HuH-7 (cell line): ENCODE data around the gene ACVR1B.

Source experiments
- DNase-seq: peaks from one replicate; pipeline ENCODE4 v3.0.0; 2011; ENCODE audit warnings: low spot score

ACVR1B gene

GRCh38 chr12:52022841-52023181 is 71.3 kb downstream of the ACVR1B start:
- DNase-seq, result peak; percentile 88

DNA sequence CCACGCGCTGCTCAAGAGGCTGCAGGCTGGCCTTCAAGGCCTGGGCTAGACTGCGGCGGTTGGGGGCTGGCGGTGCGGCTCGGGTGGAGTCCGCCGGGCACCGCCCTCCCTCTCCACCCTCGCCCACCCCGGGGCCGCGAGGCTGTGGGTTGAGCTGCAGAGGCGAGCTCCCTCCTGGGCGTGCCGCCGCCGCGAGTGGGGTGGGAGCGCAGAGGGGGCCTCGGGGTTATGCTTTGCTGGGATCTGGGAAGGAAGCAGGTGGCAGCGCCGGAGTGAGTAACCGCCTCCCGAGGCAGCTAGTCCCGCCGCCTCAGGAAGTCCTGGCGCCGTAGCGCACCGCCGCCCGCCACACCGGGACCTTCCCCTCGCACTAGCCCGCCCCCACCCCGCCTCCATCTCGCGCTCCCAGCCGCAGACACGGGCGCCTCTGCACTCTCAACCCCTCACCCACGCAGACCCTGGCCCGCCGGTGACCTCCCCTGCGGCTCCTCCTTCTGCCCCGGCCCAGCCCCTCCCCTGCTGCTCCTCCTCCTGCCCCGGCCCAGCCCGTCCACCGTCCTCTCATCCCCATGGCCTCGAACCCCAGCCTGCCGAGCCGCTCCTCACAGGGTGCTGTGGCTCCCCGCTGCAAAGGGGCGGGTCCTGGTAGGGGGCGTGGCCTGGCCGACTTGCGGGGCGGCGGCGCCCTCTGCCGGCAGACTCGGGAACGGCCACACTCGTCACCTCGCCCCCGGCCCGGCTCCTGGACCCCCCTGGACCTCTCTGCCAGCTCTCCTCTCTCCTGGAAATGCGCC is 71.9 kb downstream of the ACVR1B start:
- peak; percentile 96 for DNase-seq

DNA sequence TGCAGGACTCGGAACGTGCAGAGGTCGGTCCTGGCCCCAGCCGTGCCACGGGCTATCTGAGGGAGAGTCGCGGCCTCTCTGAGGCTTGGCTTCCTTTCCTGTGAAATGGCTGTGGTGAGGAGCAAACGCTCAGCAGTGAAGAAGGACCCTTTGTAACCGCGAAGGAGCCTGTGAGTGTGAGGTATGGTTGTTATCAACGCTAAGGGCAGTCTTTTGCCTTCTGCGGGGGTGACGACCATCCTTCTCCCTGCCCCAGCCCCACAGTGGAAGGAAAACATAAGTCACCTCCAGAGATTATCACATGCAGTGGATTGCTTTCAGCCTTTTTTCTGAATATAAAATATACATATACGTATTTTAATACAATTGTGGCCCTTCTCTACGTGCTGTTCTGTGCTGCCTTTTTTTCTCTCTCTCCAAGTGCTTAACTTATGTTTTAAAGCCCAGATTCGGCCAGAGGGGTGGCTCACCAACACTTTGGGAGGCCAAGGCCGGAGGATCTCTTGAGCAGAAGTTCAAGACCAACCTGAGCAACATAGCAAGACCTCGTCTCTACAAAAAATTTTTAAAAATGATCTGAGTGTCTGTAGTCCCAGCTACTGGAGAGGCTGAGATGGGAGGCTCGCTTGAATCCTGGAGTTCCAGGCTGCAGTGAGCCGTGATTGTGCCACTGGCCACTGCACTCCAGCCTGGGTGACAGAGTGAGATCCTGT is 72.6 kb downstream of the ACVR1B start:
- DNase-seq, result no peak

- no peak for DNase-seq
Measured at GRCh38 chr12:52024845-52025230, 73.3 kb downstream of the ACVR1B start.

GRCh38 chr12:52026263-52026662 is 74.8 kb downstream of the ACVR1B start:
- DNase-seq, result no peak

GRCh38 chr12:52027085-52027843 is 75.8 kb downstream of the ACVR1B start:
- DNase-seq, result no peak

GRCh38 chr12:52029685-52030084 is 78.2 kb downstream of the ACVR1B start:
- no peak for DNase-seq

DNA sequence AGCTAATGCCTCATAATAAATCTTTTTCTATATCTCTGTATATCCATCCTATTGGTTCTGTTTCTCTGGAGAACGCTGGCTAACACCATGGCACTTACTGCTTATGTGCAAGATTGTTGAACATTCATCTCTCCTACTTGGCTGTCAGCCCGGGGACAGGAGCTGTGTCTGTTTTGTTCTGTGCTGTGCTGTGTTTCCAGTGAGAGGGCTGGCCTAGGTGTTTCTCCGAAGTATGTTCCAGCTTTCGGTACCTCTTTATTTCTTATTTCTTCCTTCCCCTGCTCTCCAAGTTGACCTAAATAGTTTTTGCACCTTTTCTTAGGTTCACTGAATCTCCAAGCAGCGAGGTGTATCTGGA is 80.9 kb downstream of the ACVR1B start:
- DNase-seq, result no peak

DNA sequence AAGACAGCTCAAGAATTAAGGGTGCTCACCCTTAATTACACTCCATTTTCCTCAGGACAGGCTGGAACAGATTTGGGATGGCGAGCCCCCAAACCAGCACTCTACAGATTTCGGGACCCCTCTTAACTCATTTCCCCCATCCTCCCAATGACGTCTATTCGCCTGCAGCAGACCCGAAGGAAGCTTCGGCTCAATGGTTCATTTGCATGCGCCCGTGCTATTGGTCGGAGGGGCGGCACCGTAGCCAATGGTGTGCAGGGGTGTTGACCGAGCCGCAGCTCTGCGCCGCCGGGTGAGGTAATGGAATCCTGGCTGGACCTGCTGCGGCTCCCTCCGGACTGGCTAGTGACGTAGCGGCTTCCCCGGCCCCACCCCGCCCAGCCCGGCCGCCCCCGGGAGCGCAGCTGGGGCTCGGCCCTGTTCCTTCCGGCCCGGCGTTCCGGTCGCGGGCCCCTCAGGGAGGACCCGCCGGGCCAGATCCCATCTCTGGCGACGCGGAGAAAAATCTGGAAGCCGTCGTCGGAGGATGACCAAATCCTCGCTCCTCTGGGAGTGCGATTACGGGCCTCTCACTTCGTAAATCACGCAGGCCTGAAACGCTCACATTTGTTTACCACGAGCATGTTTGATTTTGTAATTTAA is 81.4 kb downstream of the ACVR1B start:
- peak; percentile 99 for DNase-seq

GRCh38 chr12:52033446-52034140 is 82.1 kb downstream of the ACVR1B start:
- no peak for DNase-seq

DNA sequence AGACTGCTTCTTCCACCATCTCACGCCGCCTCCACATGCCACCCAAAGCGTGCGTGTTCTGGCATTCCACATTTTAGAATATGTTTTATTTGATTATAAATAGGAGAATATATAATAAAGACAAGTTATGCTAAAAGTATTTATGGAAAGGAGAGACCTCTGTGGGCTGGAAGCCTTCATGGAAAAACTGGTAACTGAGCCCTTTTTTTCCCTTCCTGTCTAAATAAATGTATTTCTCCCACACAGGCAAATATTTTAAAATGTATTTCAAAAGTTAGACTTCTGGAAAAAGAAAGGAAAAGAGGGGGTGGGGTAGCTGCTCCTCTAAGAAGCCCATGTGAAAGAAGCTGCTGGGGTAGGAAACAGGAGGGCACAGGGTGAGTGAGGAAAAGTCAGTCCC is 83.7 kb downstream of the ACVR1B start:
- no peak for DNase-seq

- DNase-seq, result no peak
Measured at GRCh38 chr12:52035926-52036325, 84.4 kb downstream of the ACVR1B start.

DNA sequence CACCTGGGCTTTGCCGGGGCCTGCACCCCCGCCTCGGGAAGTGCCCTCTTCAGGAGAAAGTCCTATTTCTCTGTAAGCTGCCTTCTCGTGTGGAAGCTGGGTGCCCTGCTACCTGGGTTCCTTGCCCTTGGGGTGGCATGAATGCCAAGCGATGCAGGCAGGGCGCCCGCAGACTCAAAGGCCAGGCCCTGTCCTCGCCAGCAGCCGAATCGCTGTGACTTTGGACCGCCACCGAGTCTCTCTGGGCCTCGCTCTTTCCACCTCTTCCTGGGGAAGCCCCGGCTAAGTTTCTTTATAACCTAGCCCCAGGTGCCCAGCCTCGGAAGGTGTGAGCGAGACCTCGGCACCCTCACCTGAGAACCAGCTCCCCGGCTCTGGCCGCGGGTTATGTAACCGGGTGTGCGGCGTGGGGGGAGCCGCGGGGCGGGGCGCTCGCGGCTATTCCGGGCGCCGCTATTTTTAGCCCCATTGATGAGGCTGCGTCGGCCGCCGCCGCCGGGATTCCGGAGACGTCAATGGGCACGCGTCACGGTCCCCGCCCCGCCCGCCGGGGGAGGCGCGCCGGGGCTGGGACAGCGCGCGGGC is 85.2 kb downstream of the ACVR1B start:
- DNase-seq, result peak; percentile 84

DNA sequence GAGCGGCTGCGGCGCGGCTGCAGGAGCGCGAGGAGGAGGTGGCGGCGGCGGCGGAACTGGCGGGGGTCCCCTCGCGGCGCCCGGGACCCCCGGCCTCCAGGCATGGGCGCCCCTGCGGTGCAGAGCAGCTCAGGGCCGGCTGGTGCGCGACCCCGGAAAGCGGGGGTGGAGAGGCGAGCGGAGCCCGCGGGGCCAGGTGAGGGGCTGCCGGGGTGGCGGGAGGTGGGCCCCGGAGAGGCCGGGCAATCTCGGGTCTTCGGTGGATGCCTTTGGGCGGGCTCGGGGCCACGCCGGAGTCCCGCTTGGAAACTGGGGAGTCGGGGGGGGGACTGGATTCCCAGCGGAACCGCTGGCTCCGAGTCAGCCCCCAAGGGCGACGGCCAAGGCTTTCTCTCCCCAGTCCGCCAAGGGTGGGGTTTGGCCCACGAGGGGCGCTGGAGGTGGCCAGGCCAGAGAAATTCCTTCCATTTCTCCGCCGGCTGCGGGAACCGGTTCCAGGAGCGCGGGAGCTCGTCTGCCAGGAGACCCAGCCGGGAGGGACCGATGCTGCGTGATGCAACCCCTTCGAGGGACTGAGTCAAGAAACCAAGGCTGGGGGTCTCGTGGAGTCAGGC is 85.9 kb downstream of the ACVR1B start:
- DNase-seq, result peak; percentile 54

- DNase-seq, result no peak
Measured at GRCh38 chr12:52038447-52038846, 86.9 kb downstream of the ACVR1B start.

GRCh38 chr12:52041035-52041434 is 89.5 kb downstream of the ACVR1B start:
- DNase-seq, result no peak

DNA sequence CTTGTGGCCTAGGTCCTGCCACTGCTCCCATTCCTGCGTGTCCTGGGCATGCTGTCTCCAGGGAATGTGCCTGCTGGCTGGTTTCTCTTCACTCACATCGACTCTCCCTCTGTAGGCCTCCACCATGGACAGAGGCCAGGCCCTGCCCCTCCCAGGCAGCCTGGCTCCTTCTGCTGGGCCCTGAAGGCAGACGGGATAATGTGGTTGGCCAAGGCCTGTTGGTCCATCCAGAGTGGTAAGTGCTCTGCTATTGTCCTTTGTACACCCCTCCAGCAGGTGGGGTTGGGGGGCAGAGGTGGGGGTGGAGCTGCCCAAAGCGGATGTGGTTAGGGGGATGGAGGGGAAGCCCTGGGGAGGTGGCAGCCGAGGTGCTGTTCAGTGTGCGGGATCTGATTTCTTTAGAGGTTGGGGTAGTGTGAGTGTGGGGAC is 90.2 kb downstream of the ACVR1B start:
- no peak for DNase-seq

DNA sequence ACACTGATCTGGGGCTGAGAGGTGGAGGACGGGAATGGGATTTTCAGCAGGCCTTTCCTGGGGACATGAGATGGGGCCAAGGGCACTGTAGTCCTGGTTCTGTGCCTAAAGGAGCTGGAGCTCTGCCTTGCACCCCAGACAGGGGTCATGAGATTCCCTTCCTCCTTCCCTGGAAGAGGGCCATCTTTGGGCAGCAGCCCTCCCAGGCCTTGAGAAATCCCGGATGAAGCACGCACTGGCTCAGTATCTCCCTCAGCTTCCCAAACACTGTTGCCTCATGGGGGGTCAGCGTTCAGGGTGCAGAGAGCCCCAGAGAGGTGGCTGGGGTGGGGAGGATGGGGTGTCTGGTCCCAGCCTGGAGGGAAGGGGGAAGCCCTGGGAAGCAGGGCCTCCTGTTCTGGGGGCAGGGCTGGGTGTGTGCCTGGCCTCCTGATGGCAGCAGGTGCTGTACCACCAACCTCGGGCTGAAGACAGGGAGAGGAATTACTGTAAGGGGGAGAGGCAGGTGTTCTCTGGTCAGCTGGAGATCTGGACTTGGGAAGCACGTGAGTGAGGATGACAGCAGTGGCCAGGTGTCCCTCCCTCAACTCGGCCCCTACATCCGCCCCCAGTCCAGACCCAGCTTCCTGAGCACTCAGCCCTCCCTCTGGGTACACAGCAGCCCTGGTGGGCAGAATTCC is 91.3 kb downstream of the ACVR1B start:
- no peak for DNase-seq

GRCh38 chr12:52043386-52044212 is 92.1 kb downstream of the ACVR1B start:
- DNase-seq, result no peak
